GM12874 (cell line): ENCODE results near the gene CADM2.

ENCODE experiments used
- TF ChIP-seq, protein P1 (sequence below): IDR thresholded peaks from 2 replicates; pipeline ENCODE4 v1.5.1; 2011; ENCODE audit warnings: low read depth, mild to moderate bottlenecking, control low read depth, low read length, moderate library complexity; ENCODE audit not compliant: insufficient read depth

CADM2 gene

DNA sequence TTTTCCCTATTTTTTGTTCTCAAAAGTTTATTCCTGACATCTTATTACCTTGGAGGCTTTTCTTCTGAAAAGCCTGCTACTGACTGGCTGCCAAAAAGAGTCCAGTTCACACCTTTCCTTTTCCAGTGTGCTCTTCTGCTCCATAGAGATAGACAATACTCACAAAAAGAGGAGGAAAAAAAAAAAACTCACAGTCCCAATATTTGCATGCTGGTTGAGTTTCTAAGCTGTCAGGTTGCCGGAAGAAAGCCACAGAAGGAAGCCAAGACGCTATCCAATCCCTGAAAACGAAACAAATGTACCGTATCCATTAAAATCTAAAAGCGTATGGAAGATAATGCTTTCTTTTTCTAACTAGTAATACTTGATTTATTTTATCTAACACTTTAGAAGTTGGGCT is 299.5 kb downstream of the CADM2 start:
- TF ChIP-seq, protein P1, sequence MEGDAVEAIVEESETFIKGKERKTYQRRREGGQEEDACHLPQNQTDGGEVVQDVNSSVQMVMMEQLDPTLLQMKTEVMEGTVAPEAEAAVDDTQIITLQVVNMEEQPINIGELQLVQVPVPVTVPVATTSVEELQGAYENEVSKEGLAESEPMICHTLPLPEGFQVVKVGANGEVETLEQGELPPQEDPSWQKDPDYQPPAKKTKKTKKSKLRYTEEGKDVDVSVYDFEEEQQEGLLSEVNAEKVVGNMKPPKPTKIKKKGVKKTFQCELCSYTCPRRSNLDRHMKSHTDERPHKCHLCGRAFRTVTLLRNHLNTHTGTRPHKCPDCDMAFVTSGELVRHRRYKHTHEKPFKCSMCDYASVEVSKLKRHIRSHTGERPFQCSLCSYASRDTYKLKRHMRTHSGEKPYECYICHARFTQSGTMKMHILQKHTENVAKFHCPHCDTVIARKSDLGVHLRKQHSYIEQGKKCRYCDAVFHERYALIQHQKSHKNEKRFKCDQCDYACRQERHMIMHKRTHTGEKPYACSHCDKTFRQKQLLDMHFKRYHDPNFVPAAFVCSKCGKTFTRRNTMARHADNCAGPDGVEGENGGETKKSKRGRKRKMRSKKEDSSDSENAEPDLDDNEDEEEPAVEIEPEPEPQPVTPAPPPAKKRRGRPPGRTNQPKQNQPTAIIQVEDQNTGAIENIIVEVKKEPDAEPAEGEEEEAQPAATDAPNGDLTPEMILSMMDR = no peak

DNA sequence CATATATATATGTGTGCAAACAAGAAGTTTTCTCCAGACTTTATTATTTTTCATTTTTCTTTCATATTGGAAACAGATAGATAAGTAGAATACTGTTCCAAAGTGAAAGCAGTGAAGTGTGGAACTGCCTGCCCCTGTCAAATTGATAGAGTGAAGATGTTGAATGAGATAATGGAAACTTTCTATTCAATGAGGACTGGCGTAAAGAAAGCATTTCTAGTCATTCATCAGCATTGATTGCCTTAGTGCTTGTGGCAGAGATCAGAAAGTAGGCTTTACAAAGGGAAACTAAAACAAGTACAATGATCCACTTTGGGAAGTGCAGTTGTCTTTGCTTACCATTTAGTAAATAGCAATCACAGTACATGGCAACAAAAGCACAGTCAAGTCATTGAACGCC is 300.0 kb downstream of the CADM2 start:
- TF ChIP-seq, protein P1 = no peak

DNA sequence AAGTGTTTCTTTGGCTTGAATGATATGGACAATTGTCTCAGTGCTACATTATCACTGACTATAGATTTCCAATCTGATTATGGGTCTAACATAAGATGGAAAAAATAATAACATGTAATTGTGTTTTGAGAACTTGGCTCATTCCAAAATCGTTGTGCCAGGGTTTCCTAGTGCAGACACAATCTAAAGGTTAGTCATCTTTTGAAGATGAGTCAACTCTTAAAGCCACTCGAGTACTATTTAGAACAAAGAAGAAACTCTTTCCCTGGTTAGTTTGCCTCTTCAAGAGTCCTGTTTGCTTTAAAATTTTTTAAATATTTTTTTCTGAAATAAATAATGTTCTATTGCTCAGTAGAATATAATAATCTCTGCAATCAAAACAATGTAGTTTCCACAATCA is 301.0 kb downstream of the CADM2 start:
- TF ChIP-seq, protein P1 = no peak

DNA sequence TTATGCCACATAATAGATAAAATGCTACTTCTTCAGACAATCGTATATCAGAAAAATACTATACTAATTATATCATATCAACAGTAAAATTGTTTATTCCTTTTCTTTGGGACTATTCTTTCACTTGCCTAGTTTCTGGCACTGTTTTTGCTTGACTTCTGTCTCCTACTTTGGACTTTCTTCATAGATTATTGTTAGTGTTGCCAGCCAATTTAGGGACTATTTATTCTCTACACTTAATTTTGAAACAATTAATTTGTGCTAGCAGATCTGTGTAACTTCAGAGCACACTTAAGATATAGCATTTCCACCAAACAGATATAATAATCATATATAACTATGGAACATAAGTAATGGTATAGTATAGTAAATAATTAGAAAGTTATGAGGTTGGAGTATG is 305.6 kb downstream of the CADM2 start:
- TF ChIP-seq, protein P1 = no peak

DNA sequence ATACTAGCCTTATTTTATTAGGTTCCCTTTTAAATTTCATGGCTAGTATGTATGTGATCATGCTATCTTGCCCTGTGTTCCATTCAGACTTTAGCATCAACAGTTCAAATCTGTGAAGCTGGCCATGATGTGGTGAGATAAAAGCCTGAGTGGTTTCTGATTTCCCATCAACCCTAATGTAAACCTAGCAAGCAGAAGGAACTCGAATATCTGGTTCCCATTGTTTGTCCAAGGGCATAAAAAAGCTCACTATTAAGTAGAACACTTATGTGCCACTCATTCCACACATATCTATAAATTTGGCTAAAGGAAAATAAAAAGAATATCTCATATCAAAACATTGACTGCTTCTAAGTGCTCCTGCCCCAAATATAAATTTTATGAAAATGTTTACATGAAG is 311.7 kb downstream of the CADM2 start:
- TF ChIP-seq, protein P1 = no peak

DNA sequence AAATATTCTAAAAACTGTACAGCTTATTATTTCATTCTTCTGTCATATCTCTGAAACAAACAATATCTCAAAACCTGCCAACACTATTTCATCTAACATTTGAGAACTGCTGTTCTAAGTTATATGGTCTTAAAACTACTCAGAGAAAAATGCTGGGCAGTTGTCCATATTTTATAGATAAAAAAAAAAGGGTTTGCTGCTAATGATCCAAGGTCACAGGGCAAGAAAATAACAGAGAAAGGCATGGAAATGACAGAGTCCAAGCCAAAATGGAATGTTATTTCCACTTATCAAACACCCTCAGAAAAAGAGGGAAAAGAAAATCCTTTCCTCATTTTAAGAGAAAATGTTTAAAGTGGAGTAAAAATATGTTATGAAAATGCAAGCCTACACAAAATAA is 313.1 kb downstream of the CADM2 start:
- TF ChIP-seq, protein P1 = no peak

DNA sequence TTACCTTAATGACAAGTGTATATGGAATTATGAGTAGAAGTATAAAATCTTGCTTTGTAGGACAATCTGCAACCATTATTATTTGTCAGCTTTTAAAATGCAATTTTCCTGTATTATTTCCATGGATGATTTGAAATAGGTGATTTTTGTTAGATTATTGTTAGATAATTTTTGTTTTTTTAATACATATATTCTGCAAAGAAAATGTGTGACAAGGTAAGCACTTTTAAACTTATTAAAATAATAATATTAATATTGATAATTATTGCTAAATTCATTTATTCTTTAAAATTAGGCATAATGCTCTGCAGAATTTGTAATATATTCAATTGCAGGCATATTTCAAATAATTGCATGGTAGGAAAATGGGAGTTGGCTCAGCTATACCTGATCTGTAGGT is 329.5 kb downstream of the CADM2 start:
- TF ChIP-seq, protein P1 = no peak

DNA sequence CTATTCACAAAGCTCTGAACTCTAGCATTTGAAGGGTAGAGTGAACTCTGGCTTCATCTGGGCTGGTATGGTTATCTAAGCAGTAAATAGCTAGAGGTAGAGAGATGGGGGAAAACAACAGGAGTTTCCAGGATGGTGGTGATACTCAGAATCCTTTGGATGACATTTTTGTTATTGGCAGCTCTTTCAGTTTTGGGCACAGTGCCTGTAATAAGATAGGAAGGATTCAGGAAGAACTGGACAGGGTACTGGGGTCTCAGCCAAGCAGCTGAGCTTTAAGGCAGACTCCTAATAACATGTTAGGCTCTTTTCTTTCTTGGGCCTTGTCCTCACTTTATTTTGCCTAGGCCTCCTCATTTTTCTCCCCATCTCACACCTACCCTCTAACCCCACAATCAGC is 338.5 kb downstream of the CADM2 start:
- TF ChIP-seq, protein P1 = no peak
